NOMO-1 treated with dmso at 0.1 percent for 144 hours (cell line): ENCODE measurements around the gene TEDDM1.
"Not testable (repeated sequence)": the region's sequence is repeated elsewhere in the genome, so short reads cannot be mapped to it uniquely, and the experiment has no call there.

Experiments used
- DNase-seq: peaks from one replicate; lab custom pipeline; 2025; ENCODE audit not compliant: unreplicated experiment; lab: John Stamatoyannopoulos, UW

The TEDDM1 gene

GRCh38 chr1:182400567-182400966, at the start of gene TEDDM1:
TSS of gene TEDDM1 (minus strand) at chr1:182400667. CDS start at chr1:182400485, 182 bp downstream.
- no peak for DNase-seq

- DNase-seq = no peak
These were observed 49.6 kb upstream of the TEDDM1 start, which contains the start of gene RGSL1 for GRCh38 chr1:182450087-182450486. TSS of gene RGSL1 (plus strand) at chr1:182450146. CDS start at chr1:182450166, 20 bp downstream.

GRCh38 chr1:182447660-182448059, 47.2 kb upstream of the TEDDM1 start:
- DNase-seq = no peak

GRCh38 chr1:182447124-182447523, 46.7 kb upstream of the TEDDM1 start:
- not testable (repeated sequence) for DNase-seq

- DNase-seq = peak; percentile 1
These were observed 45.7 kb upstream of the TEDDM1 start for GRCh38 chr1:182446033-182446669.

- no peak for DNase-seq
These were observed 44.0 kb upstream of the TEDDM1 start for GRCh38 chr1:182444497-182444896.

GRCh38 chr1:182442333-182442732, 41.9 kb upstream of the TEDDM1 start:
- DNase-seq = no peak

- DNase-seq = no peak
These were observed 41.3 kb upstream of the TEDDM1 start for GRCh38 chr1:182441719-182442118.

GRCh38 chr1:182438326-182438725, 37.9 kb upstream of the TEDDM1 start:
- DNase-seq = no peak

- no peak for DNase-seq
These were observed 33.1 kb upstream of the TEDDM1 start for GRCh38 chr1:182433580-182433979.

- no peak for DNase-seq
These were observed 30.8 kb upstream of the TEDDM1 start for GRCh38 chr1:182431278-182431677.

GRCh38 chr1:182430263-182431068, 30.0 kb upstream of the TEDDM1 start:
- DNase-seq = peak; percentile 53

GRCh38 chr1:182428043-182428442, 27.6 kb upstream of the TEDDM1 start:
- no peak for DNase-seq

- DNase-seq = no peak
These were observed 26.3 kb upstream of the TEDDM1 start for GRCh38 chr1:182426442-182427430.

- no peak for DNase-seq
These were observed 15.3 kb upstream of the TEDDM1 start for GRCh38 chr1:182415789-182416188.

GRCh38 chr1:182413969-182414368, 13.5 kb upstream of the TEDDM1 start:
- DNase-seq = no peak

GRCh38 chr1:182413486-182413885, 13.0 kb upstream of the TEDDM1 start:
- no peak for DNase-seq

GRCh38 chr1:182410620-182411273, 10.3 kb upstream of the TEDDM1 start:
- DNase-seq = no peak

GRCh38 chr1:182410138-182410537, 9.7 kb upstream of the TEDDM1 start:
- DNase-seq = no peak

GRCh38 chr1:182408435-182409075, 8.1 kb upstream of the TEDDM1 start:
- DNase-seq = no peak
